Esophagus squamous epithelium (tissue), 4 donors: ENCODE results near the gene NRXN3.

Experiments
- CTCF ChIP-seq, 6 experiments: fragments of 450-650 bp in 4 of 6; fragments of 200-600 bp in 2 of 6; sonication (generic) in 2 of 6; IDR thresholded peaks; one replicate each; pipeline ENCODE4 v1.5.1; 2016 to 2019; ENCODE audit warnings: antibody characterized with exemption in 6 of 6, mild to moderate bottlenecking in 4 of 6, moderate library complexity in 4 of 6
- POLR2A ChIP-seq, 4 donors: fragments of 450-650 bp; IDR thresholded peaks; one replicate each; pipeline ENCODE4 v1.6.1; 2017; ENCODE audit warnings: antibody characterized with exemption in 4 of 4, mild to moderate bottlenecking in 4 of 4, moderate library complexity in 3 of 4

DNA sequence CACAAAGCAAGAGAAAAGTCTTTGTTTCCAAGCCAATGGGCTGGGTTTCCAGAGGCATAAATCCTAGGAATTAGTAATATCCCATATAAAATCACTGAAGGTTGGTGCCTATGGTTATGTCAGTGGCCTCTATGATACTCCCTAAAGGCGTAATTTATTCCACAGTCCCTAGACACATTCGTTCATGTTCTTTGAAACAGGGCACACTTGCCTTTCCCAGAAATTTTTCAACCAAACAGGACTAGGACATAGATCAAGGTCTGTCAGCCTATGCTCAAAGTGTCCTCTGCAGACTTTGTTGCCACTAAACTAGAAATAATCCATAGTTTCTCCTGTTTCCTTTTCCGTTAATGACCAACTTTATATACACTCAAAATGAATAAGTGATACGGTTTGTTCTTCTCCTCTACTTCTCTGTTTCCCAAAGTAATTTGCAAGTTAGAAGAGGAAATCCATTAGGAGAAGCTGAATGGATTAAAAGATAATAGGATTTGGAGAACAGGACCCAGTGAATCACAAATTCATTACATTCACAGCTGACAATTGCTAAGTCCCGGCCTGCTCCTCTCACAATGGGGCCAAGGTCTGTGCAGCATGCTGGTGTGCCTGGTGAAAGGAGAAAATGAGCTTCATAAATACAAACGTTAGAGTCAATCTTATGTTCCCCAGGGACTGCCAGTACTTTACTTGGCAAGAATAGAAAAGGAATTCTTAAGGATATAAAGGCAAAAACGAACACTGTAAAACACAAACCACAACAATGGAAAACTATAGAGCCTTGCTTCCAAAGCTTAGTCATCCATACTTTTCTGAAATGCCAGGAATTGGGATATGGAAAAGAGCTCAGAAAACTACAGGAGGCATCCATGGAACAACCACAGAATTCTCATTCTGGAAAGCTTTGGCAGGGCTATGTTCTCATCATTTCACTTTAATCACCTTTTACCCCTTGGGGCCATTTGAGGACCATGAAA lies 966.2 kb downstream of the NRXN3 start:
- no peak for TF ChIP-seq CTCF (IDR thresholded peaks at IDR 0.05)
- no peak for TF ChIP-seq POLR2A (IDR thresholded peaks at IDR 0.05)
